Muscle layer of duodenum (tissue), 2 donors: ENCODE data around the gene MYO6.

Source experiments
- H3K27ac ChIP-seq: one replicate; pipeline ENCODE4 v1.7.0; 2013; ENCODE audit warnings: mild to moderate bottlenecking, low read length
- H3K27me3 ChIP-seq: one replicate; pipeline ENCODE4 v1.7.0; 2013; ENCODE audit warnings: low read depth, mild to moderate bottlenecking, control low read depth, low read length
- H3K36me3 ChIP-seq, 2 donors: one replicate each; pipeline ENCODE4 v1.7.0; 2013; ENCODE audit warnings: low read length in 2 of 2, control low read depth in 1 of 2, mild to moderate bottlenecking in 1 of 2; ENCODE audit not compliant: insufficient read depth in 2 of 2, control insufficient read depth in 1 of 2
- H3K4me1 ChIP-seq, 2 donors: one replicate each; pipeline ENCODE4 v1.7.0; 2013; ENCODE audit warnings: low read length in 2 of 2, mild to moderate bottlenecking in 2 of 2, control low read depth in 1 of 2, moderate library complexity in 1 of 2; ENCODE audit not compliant: insufficient read depth in 2 of 2, control insufficient read depth in 1 of 2
- H3K4me3 ChIP-seq, 2 donors: one replicate each; pipeline ENCODE4 v1.7.0; 2013; ENCODE audit warnings: low read length in 2 of 2, low read depth in 1 of 2, mild to moderate bottlenecking in 1 of 2
- H3K9me3 ChIP-seq, 2 donors: one replicate each; pipeline ENCODE4 v1.7.0; 2013; ENCODE audit warnings: low read length in 2 of 2, control low read depth in 1 of 2, mild to moderate bottlenecking in 1 of 2; ENCODE audit not compliant: control insufficient read depth in 1 of 2
- donor health status: healthy.

MYO6 gene

GRCh38 chr6:75963569-75963968, 214.5 kb downstream of the MYO6 start:
- Histone ChIP-seq H3K9me3 (no peaks in the 10 kb centered on the region), H3K4me1 (no peaks in the 10 kb centered on the region), H3K36me3 (no peaks in the 10 kb centered on the region), H3K27ac (no peak overlapping the region), H3K27me3 (no peaks in the 10 kb centered on the region), H3K4me3 (no peak overlapping the region)

GRCh38 chr6:75968143-75968542, 219.1 kb downstream of the MYO6 start:
- Histone ChIP-seq H3K4me1 (no peaks in the 10 kb centered on the region), H3K36me3 (no peaks in the 10 kb centered on the region), H3K4me3 (no peak overlapping the region), H3K9me3 (no peaks in the 10 kb centered on the region), H3K27ac (no peak overlapping the region), H3K27me3 (no peaks in the 10 kb centered on the region)
